Stomach (tissue), 19 donors: ENCODE data around the gene TXNDC2. TPM values are rescaled to one million over a fixed set of nuclear protein-coding genes. Genes with fewer than 3 reads are reported as not detected.

Experiments used
- DNase-seq, 2 donors: peaks; one replicate each; pipeline versions ENCODE4 v3.0.0 to v3.0.0-alpha.2; 2013 to 2019
- H3K27ac ChIP-seq, 5 donors: fragments of 200-600 bp in 4 of 5; sonication (generic) in 4 of 5; one replicate each; pipeline ENCODE4 v1.5.1; 2013 to 2019; ENCODE audit warnings: mild to moderate bottlenecking in 1 of 5, moderate library complexity in 1 of 5
- H3K27me3 ChIP-seq, 3 donors: fragments of 200-600 bp; sonication (generic); one replicate each; pipeline ENCODE4 v1.5.1; 2017 to 2019; ENCODE audit warnings: mixed run types in 1 of 3
- H3K36me3 ChIP-seq, 4 donors: fragments of 200-600 bp; sonication (generic); 1 replicate in 3 of 4; 2 replicates in 1 of 4; pipeline ENCODE4 v1.5.1; 2016 to 2019
- H3K4me1 ChIP-seq, 4 donors: fragments of 200-600 bp; sonication (generic); one replicate each; pipeline ENCODE4 v1.5.1; 2016 to 2019
- H3K4me3 ChIP-seq, 4 donors: fragments of 200-600 bp; sonication (generic) in 3 of 4; one replicate each; pipeline ENCODE4 v1.5.1; 2016 to 2019; ENCODE audit warnings: mild to moderate bottlenecking in 1 of 4
- H3K9me3 ChIP-seq, 4 donors: fragments of 200-600 bp; sonication (generic); one replicate each; pipeline ENCODE4 v1.5.1; 2016 to 2019
- CTCF ChIP-seq, 7 experiments: fragments of 450-650 bp in 4 of 7; fragments of 200-600 bp in 3 of 7; sonication (generic) in 3 of 7; IDR thresholded peaks; one replicate each; pipeline ENCODE4 v1.5.1; 2016 to 2019; ENCODE audit warnings: antibody characterized with exemption in 7 of 7, control low read depth in 2 of 7, mild to moderate bottlenecking in 1 of 7
- EP300 ChIP-seq: sonication (generic); formaldehyde crosslinking; IDR thresholded peaks from one replicate; pipeline ENCODE4 v1.6.1; 2017; ENCODE audit warnings: antibody characterized with exemption
- POLR2A ChIP-seq, 4 donors: fragments of 450-650 bp; IDR thresholded peaks; one replicate each; pipeline ENCODE4 v1.6.1; 2016; ENCODE audit warnings: antibody characterized with exemption in 4 of 4, control low read depth in 2 of 4, mild to moderate bottlenecking in 1 of 4, moderate library complexity in 1 of 4
- POLR2AphosphoS5 ChIP-seq, 3 donors: sonication (generic); formaldehyde crosslinking; IDR thresholded peaks; one replicate each; pipeline ENCODE4 v1.6.1; 2016; ENCODE audit warnings: antibody characterized with exemption in 3 of 3
- WGBS, 5 donors: extraction: QIAGEN DNeasy Blood & Tissue Kit in 3 of 5; methylation state at CpG; one replicate each; pipeline versions ENCODE4 v1.1.5 to v1.1.7; 2013 to 2018; 5-methylcytosine and 5-hydroxymethylcytosine counted together
- intact Hi-C: fragments of 100-400 bp; cut with DNase I; formaldehyde crosslinking; loops from one replicate; pipeline ENCODE4 v1.15.1; 2023; ENCODE audit warnings: low total_unique reads
- long read RNA-seq, 10 donors: transcript quantifications; one replicate each; lab custom pipeline, GENCODE V29; 2026
- polyA plus RNA-seq, 3 donors: library from polyadenylated mRNA; stranded (reverse); fragments of 200-250 nt; gene quantifications; one replicate each; pipeline ENCODE4 v1.2.3, GENCODE V29; 2013
- total RNA-seq, 5 donors: library from RNA; depleted of rRNA; stranded (reverse); fragments of >200 nt; gene quantifications; one replicate each; pipeline versions ENCODE4 v1.1.0 to v1.2.3, GENCODE V29; 2014 to 2016
- donor health status: healthy with polysubstance abuse.
- donor health status: Bipolar disorder and iron deficiency.
- donor health status: healthy.

Gene TXNDC2
- total RNA-seq (under 1 TPM in 1 of 5 donors, not detected in 4; 0.18 TPM), polyA plus RNA-seq (not detected)
- long read RNA-seq, donor 1, result 0 reads
- long read RNA-seq, donor 2, result 0 reads
- long read RNA-seq, donor 3, result 0 reads
- long read RNA-seq, donor 4, result 0 reads
- long read RNA-seq, donor 5, result 0 reads
- long read RNA-seq, donor 6, result 0 reads
- long read RNA-seq, donor 7, result 0 reads
- long read RNA-seq, donor 8, result 0 reads
- long read RNA-seq, donor 9, result 0 reads
- long read RNA-seq, donor 10, result 0 reads

GRCh38 chr18:9885170-9886004, at the start of gene TXNDC2:
TSS of gene TXNDC2 (plus strand) at chr18:9885973. CDS start at chr18:9886681, 708 bp downstream.
- 83 to 91% (median 88%) methylated on average over 6 to 8 of the region's 8 CpGs for WGBS, 5 donors
- Histone ChIP-seq H3K36me3 (no peaks in the 10 kb centered on the region), H3K27ac (no peak within 1 kb of the TSS), H3K9me3 (no peaks in the 10 kb centered on the region), H3K27me3 (no peaks in the 10 kb centered on the region), H3K4me3 (no peak within 1 kb of the TSS), H3K4me1 (no peaks in the 10 kb centered on the region)
- no peak for DNase-seq
- intact Hi-C loops, result no loop called here
- no peak for TF ChIP-seq POLR2A (IDR thresholded peaks at IDR 0.05)
- no peak for TF ChIP-seq EP300
- TF ChIP-seq CTCF (IDR thresholded peaks at IDR 0.05), result no peak
- no peak for TF ChIP-seq POLR2AphosphoS5 (IDR thresholded peaks at IDR 0.05)

GRCh38 chr18:9838144-9838877, 47.5 kb upstream of the TXNDC2 start:
- 56 to 79% (median 70%) methylated on average over 10 of the region's 10 CpGs for WGBS, 5 donors
- peaks cover 0 to 10% (median 0%) of the 10 kb centered on the region in 4 donors for H3K36me3 ChIP-seq
- H3K9me3 ChIP-seq, result no peaks in the 10 kb centered on the region
- TF ChIP-seq POLR2A (IDR thresholded peaks at IDR 0.05) (no peak), CTCF (IDR thresholded peaks at IDR 0.05) (no peak), EP300 (no peak), POLR2AphosphoS5 (IDR thresholded peaks at IDR 0.05) (no peak)
- intact Hi-C loops, result no loop called here
- H3K27ac ChIP-seq, result peak overlapping the region in 2 of 5 donors; percentile 46 to 62
- H3K27me3 ChIP-seq, result no peaks in the 10 kb centered on the region
- no peak overlapping the region for H3K4me3 ChIP-seq
- DNase-seq, result peak in 1 of 2 donors; percentile 71
- peaks cover 0 to 65% (median 7%) of the 10 kb centered on the region in 4 donors for H3K4me1 ChIP-seq

DNA sequence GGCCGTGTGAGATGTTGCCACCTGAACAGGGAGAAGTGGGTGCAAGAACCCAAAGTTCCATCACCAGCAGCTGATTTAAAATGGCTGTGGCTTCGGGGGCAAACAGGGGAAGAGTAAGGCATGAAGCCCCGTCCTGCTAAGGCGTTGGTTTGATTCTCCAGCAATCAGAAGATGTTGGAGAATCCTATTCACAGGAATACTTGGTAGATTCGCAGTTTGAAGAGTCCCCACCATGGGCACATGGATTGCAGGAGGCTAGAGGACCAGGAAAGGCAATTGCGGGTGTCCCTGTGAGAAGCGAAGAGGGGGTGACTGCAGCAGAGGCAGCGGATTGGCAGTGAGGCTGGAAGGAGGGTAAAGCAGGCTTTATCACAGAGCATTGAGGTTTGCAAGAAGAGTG, 46.6 kb upstream of the TXNDC2 start:
- no peak for DNase-seq
- 80 to 95% (median 91%) methylated on average over 8 of the region's 8 CpGs for WGBS, 5 donors

More for the DNA sequence above, 46.6 kb upstream of the TXNDC2 start:
- peaks cover 0 to 10% (median 0%) of the 10 kb centered on the region in 4 donors for H3K36me3 ChIP-seq
- no peak overlapping the region for H3K4me3 ChIP-seq
- no peaks in the 10 kb centered on the region for H3K9me3 ChIP-seq
- intact Hi-C loops, result no loop called here
- H3K27me3 ChIP-seq, result no peaks in the 10 kb centered on the region
- peak overlapping the region in 1 of 5 donors; percentile 62 for H3K27ac ChIP-seq
- TF ChIP-seq CTCF (IDR thresholded peaks at IDR 0.05), result no peak
- no peak for TF ChIP-seq POLR2AphosphoS5 (IDR thresholded peaks at IDR 0.05)
- TF ChIP-seq POLR2A (IDR thresholded peaks at IDR 0.05), result no peak
- TF ChIP-seq EP300, result no peak
- peaks cover 0 to 72% (median 10%) of the 10 kb centered on the region in 4 donors for H3K4me1 ChIP-seq
